Endothelial cell of umbilical vein (primary cell): Measurements from ENCODE around the gene RTL10. TPM values are rescaled to one million over a fixed set of nuclear protein-coding genes. Genes with fewer than 3 reads are reported as not detected.

Experiments
- BruUV-seq: library from RNA; stranded (reverse); fragments of 400-500 nt; replicated peaks from 2 replicates; lab custom pipeline; 2021; lab: Mats Ljungman, UMichigan
- CTCF ChIA-PET: fragments of 300-600, 350-600 bp; sonication (Branson Sonifier 250); formaldehyde crosslinking; loops from one replicate; lab custom pipeline; 2021; ENCODE audit warnings: antibody characterized with exemption, inconsistent platforms; lab: Charles Lee
- POLR2A ChIA-PET: fragments of 300-600, 350-600 bp; sonication (Branson Sonifier 250); formaldehyde crosslinking; loops from one replicate; lab custom pipeline; 2021; ENCODE audit warnings: antibody characterized with exemption, inconsistent platforms; lab: Charles Lee
- DNase-seq: peaks from one replicate; pipeline ENCODE4 v3.0.0-alpha.2; 2011; ENCODE audit warnings: low read depth, low spot score
- FAIRE-seq: peaks from 2 replicates; lab custom pipeline; 2011; peaks lifted over from hg19 to GRCh38; lab: Jason Lieb, UNC
- H2AFZ ChIP-seq: 2 replicates; pipeline ENCODE4 v1.6.0; 2012; ENCODE audit warnings: low read depth, low read length, control low read depth, inconsistent platforms
- H3K27ac ChIP-seq: 2 replicates; pipeline ENCODE4 v1.5.1; 2011; ENCODE audit warnings: low read depth, mild to moderate bottlenecking, control low read depth, low read length, moderate library complexity; ENCODE audit not compliant: insufficient read depth
- H3K27me3 ChIP-seq, 2 experiments: 2 replicates each; pipeline versions ENCODE4 v1.6.0 to v1.6.1; 2011; ENCODE audit warnings: low read length in 2 of 2, mixed read lengths in 1 of 2; ENCODE audit not compliant: control insufficient read depth in 2 of 2, insufficient read depth in 2 of 2
- H3K36me3 ChIP-seq, 2 experiments: 2 replicates in 1 of 2; 3 replicates in 1 of 2; pipeline ENCODE4 v1.5.1; 2011; ENCODE audit warnings: low read length in 2 of 2, mild to moderate bottlenecking in 1 of 2, moderate library complexity in 1 of 2; ENCODE audit not compliant: control insufficient read depth in 2 of 2, insufficient read depth in 2 of 2; ENCODE audit errors: extremely low read depth in 1 of 2
- H3K4me1 ChIP-seq: 3 replicates; pipeline ENCODE4 v1.5.1; 2011; ENCODE audit warnings: mild to moderate bottlenecking, low read length; ENCODE audit not compliant: control insufficient read depth, insufficient read depth; ENCODE audit errors: extremely low read depth
- H3K4me2 ChIP-seq: 2 replicates; pipeline ENCODE4 v1.6.1; 2011; ENCODE audit warnings: low read length, control low read depth, mixed read lengths; ENCODE audit not compliant: insufficient read depth
- H3K4me3 ChIP-seq, 3 experiments: fragments of 200-600 bp in 1 of 3; sonication (generic), shearing (Covaris generic) in 1 of 3; replicated peaks in 1 of 3; 2 replicates each; pipeline ENCODE4 v1.5.1; 2011 to 2016; ENCODE audit warnings: control low read depth in 3 of 3, low read length in 3 of 3, mild to moderate bottlenecking in 2 of 3, inconsistent platforms in 1 of 3, low read depth in 1 of 3, moderate library complexity in 1 of 3; ENCODE audit not compliant: insufficient read depth in 1 of 3
- H3K79me2 ChIP-seq: 2 replicates; pipeline ENCODE4 v1.6.0; 2012; ENCODE audit warnings: low read length, inconsistent platforms; ENCODE audit not compliant: control insufficient read depth, insufficient read depth
- H3K9ac ChIP-seq: replicated peaks from 2 replicates; pipeline ENCODE3; 2011; ENCODE audit warnings: low read length, control low read depth; ENCODE audit not compliant: insufficient read depth; ENCODE audit errors: extremely low read depth
- H3K9me1 ChIP-seq: replicated peaks from 3 replicates; pipeline ENCODE4 v1.6.0; 2011; ENCODE audit warnings: mild to moderate bottlenecking, low read length; ENCODE audit not compliant: control insufficient read depth, insufficient read depth; ENCODE audit errors: extremely low read depth
- H3K9me3 ChIP-seq: replicated peaks from 2 replicates; pipeline ENCODE4 v1.5.1; 2012; ENCODE audit warnings: low read length, inconsistent platforms; ENCODE audit not compliant: control insufficient read depth, insufficient read depth
- H4K20me1 ChIP-seq: replicated peaks from 2 replicates; pipeline ENCODE3; 2011; ENCODE audit warnings: mild to moderate bottlenecking, low read length; ENCODE audit not compliant: control insufficient read depth, insufficient read depth; ENCODE audit errors: extremely low read depth
- EZH2 ChIP-seq: IDR thresholded peaks from 2 replicates; pipeline ENCODE4 v1.6.1; 2012; ENCODE audit warnings: borderline replicate concordance, low read depth, mild to moderate bottlenecking, moderate library complexity, low read length, inconsistent platforms; ENCODE audit not compliant: severe bottlenecking
- FOS ChIP-seq: IDR thresholded peaks from 2 replicates; pipeline ENCODE4 v1.6.1; 2011; ENCODE audit warnings: mild to moderate bottlenecking, low read length, moderate library complexity, borderline replicate concordance; ENCODE audit not compliant: insufficient read depth
- GATA2 ChIP-seq: IDR thresholded peaks from 2 replicates; pipeline ENCODE4 v1.7.0; 2011; ENCODE audit warnings: low read depth, mild to moderate bottlenecking, moderate library complexity, mixed read lengths, low read length; ENCODE audit not compliant: insufficient read length, insufficient read depth
- JUN ChIP-seq: IDR thresholded peaks from 2 replicates; pipeline ENCODE4 v1.6.1; 2011; ENCODE audit warnings: borderline replicate concordance, low read depth; ENCODE audit not compliant: insufficient read length, insufficient read depth
- MYC ChIP-seq: IDR thresholded peaks from one replicate; pipeline ENCODE4 v1.6.1; 2011; ENCODE audit warnings: mild to moderate bottlenecking, low read depth, low read length
- POLR2A ChIP-seq: IDR thresholded peaks from 2 replicates; pipeline ENCODE4 v1.6.1; 2012; ENCODE audit warnings: low read depth, mild to moderate bottlenecking, control low read depth, low read length
- POLR2AphosphoS5 ChIP-seq: IDR thresholded peaks from 2 replicates; pipeline ENCODE4 v1.6.1; 2012; ENCODE audit warnings: low read depth, mild to moderate bottlenecking, control low read depth, low read length, moderate library complexity; ENCODE audit not compliant: insufficient read depth
- dilution Hi-C: fragments of 300-500 bp; cut with MboI; formaldehyde crosslinking; loops from one replicate; pipeline ENCODE4 v1.15.0; 2019; ENCODE audit warnings: low sequenced_read_pairs; ENCODE audit not compliant: extremely low pct_ligation_motif_present
- intact Hi-C: fragments of 100-400 bp; cut with micrococcal nuclease; formaldehyde crosslinking; loops from one replicate; pipeline ENCODE4 v1.10.0; 2022
- polyA plus RNA-seq, 4 experiments: library from polyadenylated mRNA; depleted of rRNA in 3 of 4; stranded (reverse) in 3 of 4; unstranded in 1 of 4; fragments of >200 nt; gene quantifications; 2 replicates each; pipeline versions ENCODE4 v1.2.1 to v1.2.3, GENCODE V29; 2011 to 2012; ENCODE audit warnings: missing spikeins in 1 of 4
- total RNA-seq: library from RNA; stranded (reverse); gene quantifications from 2 replicates; pipeline ENCODE4 v1.2.3, GENCODE V29; 2021
- TF ChIP-seq, protein P1 (sequence below): IDR thresholded peaks from 2 replicates; pipeline ENCODE4 v1.6.1; 2011; ENCODE audit not compliant: insufficient read depth, insufficient read length
- TF ChIP-seq, protein P2 (sequence below), 2 donors: IDR thresholded peaks; 1 replicate in 1 of 2; 2 replicates in 1 of 2; pipeline ENCODE4 v1.5.1; 2011; ENCODE audit warnings: low read length in 2 of 2, mild to moderate bottlenecking in 2 of 2, moderate library complexity in 2 of 2, control low read depth in 1 of 2, inconsistent platforms in 1 of 2, low read depth in 1 of 2; ENCODE audit not compliant: insufficient read depth in 1 of 2; ENCODE audit errors: extremely low read depth in 1 of 2

The RTL10 gene
- total and polyA plus RNA-seq, 2 donors (not counting 3 experiments of a cell fraction or from before 2014, with no cell fraction given): 31.9 to 40.8 TPM

DNA sequence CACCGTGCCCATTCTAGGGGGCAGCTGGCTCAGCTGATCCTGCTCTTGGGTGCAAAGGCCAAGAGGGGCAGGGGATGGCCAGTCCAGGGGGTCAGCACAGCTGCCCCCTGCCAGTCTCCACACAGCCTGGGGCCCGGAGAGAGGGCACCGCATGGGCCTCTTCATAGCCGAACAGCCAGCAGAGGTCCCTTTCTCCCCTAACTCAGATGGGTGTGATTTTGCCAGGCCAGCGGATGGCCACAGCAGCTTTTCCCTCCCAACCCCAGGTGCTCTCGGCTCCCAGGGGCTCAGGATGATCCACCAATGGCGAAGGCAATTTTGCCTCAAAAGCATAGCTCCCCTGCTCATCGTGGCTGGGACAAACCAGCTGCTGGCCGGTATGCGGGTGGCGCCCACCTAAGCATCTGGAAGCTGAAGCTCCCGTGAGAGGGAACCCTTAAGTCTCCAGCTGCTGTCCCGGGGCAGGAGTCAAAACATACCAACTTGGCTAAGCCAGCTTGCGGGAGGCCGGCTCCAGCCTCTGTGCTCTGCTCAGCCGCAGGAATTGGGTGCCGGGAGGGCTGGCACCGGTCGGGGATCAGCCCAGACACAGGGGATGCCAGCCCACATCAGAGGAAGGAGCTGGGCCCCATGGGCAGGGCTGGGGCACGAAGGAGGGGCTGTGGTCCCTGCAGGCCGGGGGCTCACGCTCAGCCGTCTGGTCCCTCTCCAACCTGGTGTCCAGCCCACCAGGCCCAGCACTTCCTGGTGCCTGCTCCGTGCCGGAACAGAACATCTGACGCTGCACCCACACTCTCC lies 30.5 kb upstream of the RTL10 start:
- no TSS peak for BruUV-seq
- no peaks in the 10 kb centered on the region for H4K20me1 ChIP-seq
- no peak overlapping the region for H2AFZ ChIP-seq
- H3K9ac ChIP-seq: no peak overlapping the region
- TF ChIP-seq, protein P1, sequence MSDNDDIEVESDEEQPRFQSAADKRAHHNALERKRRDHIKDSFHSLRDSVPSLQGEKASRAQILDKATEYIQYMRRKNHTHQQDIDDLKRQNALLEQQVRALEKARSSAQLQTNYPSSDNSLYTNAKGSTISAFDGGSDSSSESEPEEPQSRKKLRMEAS: no peak
- TF ChIP-seq GATA2: no peak
- TF ChIP-seq, protein P2, sequence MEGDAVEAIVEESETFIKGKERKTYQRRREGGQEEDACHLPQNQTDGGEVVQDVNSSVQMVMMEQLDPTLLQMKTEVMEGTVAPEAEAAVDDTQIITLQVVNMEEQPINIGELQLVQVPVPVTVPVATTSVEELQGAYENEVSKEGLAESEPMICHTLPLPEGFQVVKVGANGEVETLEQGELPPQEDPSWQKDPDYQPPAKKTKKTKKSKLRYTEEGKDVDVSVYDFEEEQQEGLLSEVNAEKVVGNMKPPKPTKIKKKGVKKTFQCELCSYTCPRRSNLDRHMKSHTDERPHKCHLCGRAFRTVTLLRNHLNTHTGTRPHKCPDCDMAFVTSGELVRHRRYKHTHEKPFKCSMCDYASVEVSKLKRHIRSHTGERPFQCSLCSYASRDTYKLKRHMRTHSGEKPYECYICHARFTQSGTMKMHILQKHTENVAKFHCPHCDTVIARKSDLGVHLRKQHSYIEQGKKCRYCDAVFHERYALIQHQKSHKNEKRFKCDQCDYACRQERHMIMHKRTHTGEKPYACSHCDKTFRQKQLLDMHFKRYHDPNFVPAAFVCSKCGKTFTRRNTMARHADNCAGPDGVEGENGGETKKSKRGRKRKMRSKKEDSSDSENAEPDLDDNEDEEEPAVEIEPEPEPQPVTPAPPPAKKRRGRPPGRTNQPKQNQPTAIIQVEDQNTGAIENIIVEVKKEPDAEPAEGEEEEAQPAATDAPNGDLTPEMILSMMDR (IDR thresholded peaks at IDR 0.05; ENCODE audit: extremely low read depth in 1 of 2, insufficient read depth in 1 of 2, low read depth in 1 of 2, low read length in 2 of 2): no peak
- no peak for TF ChIP-seq MYC
- TF ChIP-seq POLR2A: no peak
- TF ChIP-seq JUN: no peak
- no peak for TF ChIP-seq EZH2
- TF ChIP-seq FOS: no peak
- TF ChIP-seq POLR2AphosphoS5: no peak
- CTCF ChIA-PET: interaction anchor here (1.0 to 2.7 kb wide), 3 partner anchors 25 to 155 kb away, joined by 4 to 16 read pairs (median 6); no protein-coding TSS in a partner anchor
- no peak overlapping the region for H3K4me3 ChIP-seq
- intact Hi-C loops: no loop called here
- H3K27ac ChIP-seq: no peak overlapping the region
- DNase-seq (no peak), FAIRE-seq (no peak)
- H3K4me2 ChIP-seq: no peak overlapping the region
- peaks cover 65% of the 10 kb centered on the region for H3K4me1 ChIP-seq
- dilution Hi-C loops: no loop called here
- H3K36me3 ChIP-seq: no peaks in the 10 kb centered on the region
- H3K27me3 ChIP-seq: no peaks in the 10 kb centered on the region
- H3K9me3 ChIP-seq: no peaks in the 10 kb centered on the region
- no peaks in the 10 kb centered on the region for H3K9me1 ChIP-seq
- peaks cover 11% of the 10 kb centered on the region for H3K79me2 ChIP-seq
- POLR2A ChIA-PET: no interaction called here
